ENCODE data around the gene FBN1.

The FBN1 gene

DNA sequence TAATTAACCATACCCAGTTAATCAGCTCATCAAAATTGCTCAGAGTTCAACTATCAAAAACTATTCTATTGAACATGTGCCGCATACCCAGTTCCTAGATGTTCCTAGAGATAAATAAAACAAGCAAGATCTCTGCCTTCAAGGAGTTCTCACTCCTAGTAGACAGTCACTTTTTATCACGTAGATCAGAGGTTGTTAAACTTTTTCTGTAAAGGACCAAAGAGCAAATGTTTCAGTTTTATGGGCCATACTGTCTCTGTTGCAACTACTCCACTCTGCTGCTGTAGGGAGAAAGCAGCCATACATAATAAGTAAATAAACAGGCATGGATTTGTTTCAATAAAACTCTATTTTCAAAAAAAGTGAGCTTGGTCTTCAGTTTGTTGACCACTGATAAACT is 7.9 kb downstream of the FBN1 start (continued):
- TF ChIP-seq, protein P1, sequence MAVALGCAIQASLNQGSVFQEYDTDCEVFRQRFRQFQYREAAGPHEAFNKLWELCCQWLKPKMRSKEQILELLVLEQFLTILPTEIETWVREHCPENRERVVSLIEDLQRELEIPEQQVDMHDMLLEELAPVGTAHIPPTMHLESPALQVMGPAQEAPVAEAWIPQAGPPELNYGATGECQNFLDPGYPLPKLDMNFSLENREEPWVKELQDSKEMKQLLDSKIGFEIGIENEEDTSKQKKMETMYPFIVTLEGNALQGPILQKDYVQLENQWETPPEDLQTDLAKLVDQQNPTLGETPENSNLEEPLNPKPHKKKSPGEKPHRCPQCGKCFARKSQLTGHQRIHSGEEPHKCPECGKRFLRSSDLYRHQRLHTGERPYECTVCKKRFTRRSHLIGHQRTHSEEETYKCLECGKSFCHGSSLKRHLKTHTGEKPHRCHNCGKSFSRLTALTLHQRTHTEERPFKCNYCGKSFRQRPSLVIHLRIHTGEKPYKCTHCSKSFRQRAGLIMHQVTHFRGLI (tag by site-specific recombination; IDR thresholded peaks at IDR 0.05), result no peak
- TF ChIP-seq ZSCAN23 (tag by site-specific recombination; IDR thresholded peaks at IDR 0.05), result no peak

DNA sequence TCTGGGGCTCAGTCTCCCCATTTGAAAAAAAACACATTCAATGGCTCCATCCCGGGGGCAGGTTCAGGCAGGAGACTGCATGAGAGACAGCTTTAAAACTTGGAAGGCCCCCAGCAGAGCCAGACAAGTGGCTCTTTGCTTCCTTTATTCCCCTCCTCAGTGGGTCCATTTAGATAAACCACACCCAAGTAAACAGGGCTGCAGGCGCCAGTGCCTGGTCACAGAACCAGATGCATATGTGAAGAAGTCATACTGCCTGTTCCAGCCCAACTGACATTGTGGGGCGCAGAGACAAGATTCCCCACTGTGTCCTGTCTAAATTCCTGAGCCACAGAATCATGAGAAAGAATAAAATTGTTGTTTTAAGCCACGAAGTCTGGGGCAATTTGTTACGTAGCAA is 9.0 kb downstream of the FBN1 start:
- CTCF ChIA-PET, result no interaction called here
- no peaks in the 10 kb centered on the region for H3K4me1 ChIP-seq (ENCODE audit: control insufficient read depth, insufficient read depth, low read length)
- H3K27ac ChIP-seq (ENCODE audit: extremely low read depth, low read depth, low read length), result no peak overlapping the region
- peak; percentile 59 for TF ChIP-seq GLIS1 (tag by site-specific recombination; IDR thresholded peaks at IDR 0.05)
- TF ChIP-seq, protein P2, sequence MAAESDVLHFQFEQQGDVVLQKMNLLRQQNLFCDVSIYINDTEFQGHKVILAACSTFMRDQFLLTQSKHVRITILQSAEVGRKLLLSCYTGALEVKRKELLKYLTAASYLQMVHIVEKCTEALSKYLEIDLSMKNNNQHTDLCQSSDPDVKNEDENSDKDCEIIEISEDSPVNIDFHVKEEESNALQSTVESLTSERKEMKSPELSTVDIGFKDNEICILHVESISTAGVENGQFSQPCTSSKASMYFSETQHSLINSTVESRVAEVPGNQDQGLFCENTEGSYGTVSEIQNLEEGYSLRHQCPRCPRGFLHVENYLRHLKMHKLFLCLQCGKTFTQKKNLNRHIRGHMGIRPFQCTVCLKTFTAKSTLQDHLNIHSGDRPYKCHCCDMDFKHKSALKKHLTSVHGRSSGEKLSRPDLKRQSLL (tag by site-specific recombination; IDR thresholded peaks at IDR 0.05), result no peak
- H3K4me3 ChIP-seq (ENCODE audit: low read depth, low read length), result no peak overlapping the region
- no peaks in the 10 kb centered on the region for H3K36me3 ChIP-seq (ENCODE audit: control insufficient read depth in 2 of 2, insufficient read depth in 1 of 2, low read length in 2 of 2)
- H3K9me3 ChIP-seq (ENCODE audit: control insufficient read depth, insufficient read depth, low read depth, low read length), result no peaks in the 10 kb centered on the region
- POLR2A ChIA-PET, result no interaction called here

DNA sequence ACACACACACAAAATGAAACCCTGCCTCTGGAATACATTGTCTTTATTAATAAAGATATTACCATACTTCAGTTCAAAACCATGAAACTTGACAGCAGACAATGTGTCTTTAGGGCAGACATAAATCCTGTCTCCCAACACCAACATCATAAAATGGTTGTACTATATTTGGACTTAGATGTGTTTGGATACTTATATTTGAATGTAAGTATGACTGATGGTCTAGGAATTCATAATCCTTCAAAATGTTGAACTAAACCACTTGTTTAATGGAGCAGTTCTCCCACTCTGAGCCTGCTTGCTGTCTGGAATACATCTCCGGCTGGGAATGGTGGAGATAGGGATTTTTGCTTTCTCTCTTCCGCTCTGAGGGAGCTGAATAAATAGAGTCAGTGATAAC is 10.6 kb downstream of the FBN1 start:
- ChIA-PET POLR2A (no interaction called here), CTCF (no interaction called here)
- Histone ChIP-seq H3K27ac (ENCODE audit: extremely low read depth, low read depth, low read length) (no peak overlapping the region), H3K4me3 (ENCODE audit: low read depth, low read length) (no peak overlapping the region), H3K36me3 (ENCODE audit: control insufficient read depth in 2 of 2, insufficient read depth in 1 of 2, low read length in 2 of 2) (no peaks in the 10 kb centered on the region), H3K4me1 (ENCODE audit: control insufficient read depth, insufficient read depth, low read length) (no peaks in the 10 kb centered on the region), H3K9me3 (ENCODE audit: control insufficient read depth, insufficient read depth, low read depth, low read length) (no peaks in the 10 kb centered on the region)
- TF ChIP-seq, protein P3, sequence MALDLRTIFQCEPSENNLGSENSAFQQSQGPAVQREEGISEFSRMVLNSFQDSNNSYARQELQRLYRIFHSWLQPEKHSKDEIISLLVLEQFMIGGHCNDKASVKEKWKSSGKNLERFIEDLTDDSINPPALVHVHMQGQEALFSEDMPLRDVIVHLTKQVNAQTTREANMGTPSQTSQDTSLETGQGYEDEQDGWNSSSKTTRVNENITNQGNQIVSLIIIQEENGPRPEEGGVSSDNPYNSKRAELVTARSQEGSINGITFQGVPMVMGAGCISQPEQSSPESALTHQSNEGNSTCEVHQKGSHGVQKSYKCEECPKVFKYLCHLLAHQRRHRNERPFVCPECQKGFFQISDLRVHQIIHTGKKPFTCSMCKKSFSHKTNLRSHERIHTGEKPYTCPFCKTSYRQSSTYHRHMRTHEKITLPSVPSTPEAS (tag by site-specific recombination; IDR thresholded peaks at IDR 0.05), result peak; percentile 31; the same call in 1 of the 2 replicates
- no peak for TF ChIP-seq ZNF529 (tag by site-specific recombination; IDR thresholded peaks at IDR 0.05; ENCODE audit: insufficient replicate concordance)

DNA sequence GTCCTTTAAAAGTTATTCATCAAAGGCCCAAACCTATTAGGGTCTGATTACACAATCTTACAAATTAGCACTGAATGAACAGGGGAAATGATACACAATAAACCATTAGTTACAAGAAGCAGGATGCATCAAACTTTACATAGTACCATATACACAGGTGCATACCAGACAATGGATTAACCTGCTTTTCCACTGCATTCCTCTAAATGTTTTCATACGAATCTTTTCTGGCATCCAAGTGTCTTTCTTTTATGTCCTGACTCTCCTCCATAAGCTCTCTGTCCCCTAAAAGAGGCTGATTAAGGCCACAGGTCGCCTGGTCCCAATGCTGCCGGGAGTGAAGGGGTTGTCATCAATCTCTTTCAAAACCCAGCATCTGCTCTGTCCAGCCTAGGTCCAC is 11.4 kb downstream of the FBN1 start:
- no peak overlapping the region for H3K4me3 ChIP-seq (ENCODE audit: low read depth, low read length)
- H3K9me3 ChIP-seq (ENCODE audit: control insufficient read depth, insufficient read depth, low read depth, low read length), result no peaks in the 10 kb centered on the region
- ChIA-PET POLR2A (no interaction called here), CTCF (no interaction called here)
- H3K27ac ChIP-seq (ENCODE audit: extremely low read depth, low read depth, low read length), result no peak overlapping the region
- H3K36me3 ChIP-seq (ENCODE audit: control insufficient read depth in 2 of 2, insufficient read depth in 1 of 2, low read length in 2 of 2), result no peaks in the 10 kb centered on the region
- H3K4me1 ChIP-seq (ENCODE audit: control insufficient read depth, insufficient read depth, low read length), result no peaks in the 10 kb centered on the region
- TF ChIP-seq KLF16 (tag by site-specific recombination; IDR thresholded peaks at IDR 0.05) (no peak), GLIS1 (tag by site-specific recombination; IDR thresholded peaks at IDR 0.05) (no peak), ZSCAN30 (tag by site-specific recombination; IDR thresholded peaks at IDR 0.05) (no peak), ZNF19 (tag by site-specific recombination; IDR thresholded peaks at IDR 0.05; ENCODE audit: low read depth) (no peak), RBAK (tag by site-specific recombination; IDR thresholded peaks at IDR 0.05) (no peak), ZNF274 (IDR thresholded peaks at IDR 0.05; ENCODE audit: low read length) (no peak), ZNF274 (tag by site-specific recombination; IDR thresholded peaks at IDR 0.05; ENCODE audit: borderline replicate concordance) (no peak), ZNF843 (tag by site-specific recombination; IDR thresholded peaks at IDR 0.05) (no peak), ZBTB1 (tag by site-specific recombination; IDR thresholded peaks at IDR 0.05) (no peak), HOXC10 (CRISPR knock-in tag; IDR thresholded peaks at IDR 0.05) (no peak), ZNF404 (tag by site-specific recombination; IDR thresholded peaks at IDR 0.05) (no peak), FEZF1 (tag by site-specific recombination; IDR thresholded peaks at IDR 0.05) (no peak), YY2 (tag by site-specific recombination; IDR thresholded peaks at IDR 0.05) (no peak), ZNF175 (tag by site-specific recombination; IDR thresholded peaks at IDR 0.05) (no peak), ZNF132 (tag by site-specific recombination; IDR thresholded peaks at IDR 0.05; ENCODE audit: borderline replicate concordance) (no peak), BCL11B (tag by site-specific recombination; IDR thresholded peaks at IDR 0.05; ENCODE audit: low read depth) (no peak), KLF9 (tag by site-specific recombination; IDR thresholded peaks at IDR 0.05; ENCODE audit: low read depth) (no peak)
- TF ChIP-seq, protein P4, sequence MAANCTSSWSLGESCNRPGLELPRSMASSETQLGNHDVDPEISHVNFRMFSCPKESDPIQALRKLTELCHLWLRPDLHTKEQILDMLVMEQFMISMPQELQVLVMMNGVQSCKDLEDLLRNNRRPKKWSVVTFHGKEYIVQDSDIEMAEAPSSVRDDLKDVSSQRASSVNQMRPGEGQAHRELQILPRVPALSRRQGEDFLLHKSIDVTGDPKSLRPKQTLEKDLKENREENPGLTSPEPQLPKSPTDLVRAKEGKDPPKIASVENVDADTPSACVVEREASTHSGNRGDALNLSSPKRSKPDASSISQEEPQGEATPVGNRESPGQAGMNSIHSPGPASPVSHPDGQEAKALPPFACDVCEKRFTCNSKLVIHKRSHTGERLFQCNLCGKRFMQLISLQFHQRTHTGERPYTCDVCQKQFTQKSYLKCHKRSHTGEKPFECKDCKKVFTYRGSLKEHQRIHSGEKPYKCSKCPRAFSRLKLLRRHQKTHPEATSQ (tag by site-specific recombination; IDR thresholded peaks at IDR 0.05), result no peak
- TF ChIP-seq, protein P5, sequence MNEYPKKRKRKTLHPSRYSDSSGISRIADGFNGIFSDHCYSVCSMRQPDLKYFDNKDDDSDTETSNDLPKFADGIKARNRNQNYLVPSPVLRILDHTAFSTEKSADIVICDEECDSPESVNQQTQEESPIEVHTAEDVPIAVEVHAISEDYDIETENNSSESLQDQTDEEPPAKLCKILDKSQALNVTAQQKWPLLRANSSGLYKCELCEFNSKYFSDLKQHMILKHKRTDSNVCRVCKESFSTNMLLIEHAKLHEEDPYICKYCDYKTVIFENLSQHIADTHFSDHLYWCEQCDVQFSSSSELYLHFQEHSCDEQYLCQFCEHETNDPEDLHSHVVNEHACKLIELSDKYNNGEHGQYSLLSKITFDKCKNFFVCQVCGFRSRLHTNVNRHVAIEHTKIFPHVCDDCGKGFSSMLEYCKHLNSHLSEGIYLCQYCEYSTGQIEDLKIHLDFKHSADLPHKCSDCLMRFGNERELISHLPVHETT (tag by site-specific recombination; IDR thresholded peaks at IDR 0.05), result no peak

Measured in HEK293 (cell line).